Tibial nerve (tissue), 4 donors: ENCODE measurements around the gene TRIM69. TPM values are rescaled to one million over a fixed set of nuclear protein-coding genes. Genes with fewer than 3 reads are reported as not detected.

Experiments used
- DNase-seq, 2 donors: peaks; one replicate each; pipeline ENCODE4 v3.0.0-alpha.2; 2019; ENCODE audit warnings: low spot score in 2 of 2
- H3K27ac ChIP-seq, 4 donors: fragments of 200-600 bp; sonication (generic) in 3 of 4; one replicate each; pipeline ENCODE4 v1.5.1; 2017 to 2019; ENCODE audit warnings: mild to moderate bottlenecking in 1 of 4
- H3K27me3 ChIP-seq, 2 donors: fragments of 200-600 bp; sonication (generic) in 1 of 2; one replicate each; pipeline versions ENCODE4 v1.5.1 to v1.6.0; 2017 to 2019
- H3K36me3 ChIP-seq, 3 donors: fragments of 200-600 bp; sonication (generic); one replicate each; pipeline ENCODE4 v1.5.1; 2018 to 2019
- H3K4me1 ChIP-seq, 4 donors: fragments of 200-600 bp; sonication (generic) in 3 of 4; one replicate each; pipeline ENCODE4 v1.5.1; 2017 to 2019
- H3K4me3 ChIP-seq, 4 donors: fragments of 200-600 bp; sonication (generic) in 3 of 4; one replicate each; pipeline ENCODE4 v1.5.1; 2017 to 2019; ENCODE audit warnings: mild to moderate bottlenecking in 1 of 4, moderate library complexity in 1 of 4
- H3K9me3 ChIP-seq, 4 donors: fragments of 200-600 bp; sonication (generic) in 3 of 4; one replicate each; pipeline ENCODE4 v1.5.1; 2017 to 2019
- CTCF ChIP-seq, 5 experiments: fragments of 200-600 bp in 3 of 5; fragments of 450-650 bp in 2 of 5; sonication (generic) in 3 of 5; IDR thresholded peaks; one replicate each; pipeline ENCODE4 v1.5.1; 2016 to 2019; ENCODE audit warnings: antibody characterized with exemption in 5 of 5, mild to moderate bottlenecking in 3 of 5, moderate library complexity in 2 of 5
- EP300 ChIP-seq, 2 donors: sonication (generic); formaldehyde crosslinking; IDR thresholded peaks; one replicate each; pipeline ENCODE4 v1.6.1; 2017; ENCODE audit warnings: antibody characterized with exemption in 2 of 2, mild to moderate bottlenecking in 1 of 2
- POLR2A ChIP-seq, 2 donors: fragments of 450-650 bp; IDR thresholded peaks; one replicate each; pipeline ENCODE4 v1.6.1; 2017; ENCODE audit warnings: antibody characterized with exemption in 2 of 2, mild to moderate bottlenecking in 2 of 2, moderate library complexity in 2 of 2
- WGBS, 2 donors: methylation state at CpG; one replicate each; pipeline ENCODE4 v1.1.5; 2018; 5-methylcytosine and 5-hydroxymethylcytosine counted together
- total RNA-seq, 4 donors: library from RNA; depleted of rRNA; stranded (reverse); fragments of >200 nt; gene quantifications; one replicate each; pipeline ENCODE4 v1.1.0, GENCODE V29; 2016

Gene TRIM69
- total RNA-seq, 4 donors from 2014 or later, result 11.7 to 27.1 (median 19.3) TPM

- peak overlapping the region in 1 of 4 donors; percentile 27 for H3K27ac ChIP-seq
- H3K36me3 ChIP-seq, result no peaks in the 10 kb centered on the region
- no peak for DNase-seq
- no peaks in the 10 kb centered on the region for H3K27me3 ChIP-seq
- peaks cover 0 to 12% (median 8%) of the 10 kb centered on the region in 4 donors for H3K4me1 ChIP-seq
- TF ChIP-seq CTCF (IDR thresholded peaks at IDR 0.05), result no peak
- no peak for TF ChIP-seq EP300 (IDR thresholded peaks at IDR 0.05)
- no peak for TF ChIP-seq POLR2A (IDR thresholded peaks at IDR 0.05)
- 78 to 95% methylated on average over 2 of the region's 2 CpGs for WGBS, 2 donors
- H3K9me3 ChIP-seq, result peaks cover 0 to 9% (median 0%) of the 10 kb centered on the region in 4 donors
- no peak overlapping the region for H3K4me3 ChIP-seq
Observed at GRCh38 chr15:44706946-44707636, 29.2 kb upstream of the TRIM69 start.

GRCh38 chr15:44710236-44711095 is 25.9 kb upstream of the TRIM69 start:
- DNase-seq, result peak in 1 of 2 donors; percentile 48
- Histone ChIP-seq H3K4me3 (peak overlapping the region; percentile 81 to 99 (median 90)), H3K36me3 (peaks cover 0 to under 1% (median 0%) of the 10 kb centered on the region in 3 donors), H3K9me3 (no peaks in the 10 kb centered on the region), H3K27me3 (no peaks in the 10 kb centered on the region), H3K27ac (peak overlapping the region; percentile 98 to 100 (median 100)), H3K4me1 (peaks cover 0 to 38% (median 26%) of the 10 kb centered on the region in 4 donors)
- WGBS, 2 donors, result 29 to 30% methylated on average over 11 of the region's 11 CpGs
- TF ChIP-seq EP300 (IDR thresholded peaks at IDR 0.05), result peak in 1 of 2 donors; percentile 54
- TF ChIP-seq CTCF (IDR thresholded peaks at IDR 0.05), result peak in 3 of 5 experiments; percentile 19 to 31 (median 31)
- TF ChIP-seq POLR2A (IDR thresholded peaks at IDR 0.05), result no peak

- H3K27me3 ChIP-seq, result no peaks in the 10 kb centered on the region
- TF ChIP-seq POLR2A (IDR thresholded peaks at IDR 0.05), result peak; percentile 98 to 100
- peak in 2 of 5 experiments; percentile 31 to 44 for TF ChIP-seq CTCF (IDR thresholded peaks at IDR 0.05)
- peak; percentile 88 to 100 for TF ChIP-seq EP300 (IDR thresholded peaks at IDR 0.05)
- peaks cover 0 to 43% (median 30%) of the 10 kb centered on the region in 4 donors for H3K4me1 ChIP-seq
- H3K4me3 ChIP-seq, result peak within 1 kb of the TSS; percentile 81 to 99 (median 90)
- WGBS, 2 donors, result 0 to 1% methylated on average over 37 of the region's 37 CpGs
- no peaks in the 10 kb centered on the region for H3K9me3 ChIP-seq
- H3K27ac ChIP-seq, result peak within 1 kb of the TSS; percentile 98 to 100 (median 100)
- DNase-seq, result peak; percentile 99
- H3K36me3 ChIP-seq, result peaks cover 0 to 8% (median under 1%) of the 10 kb centered on the region in 3 donors
Observed at GRCh38 chr15:44711096-44711742, 25.1 kb upstream of the TRIM69 start, which contains the start of the genes B2M and PATL2. Gene B2M, plus strand, starts transcription at chr15:44711517. Its CDS starts 30 bp downstream, at chr15:44711547. Gene PATL2, minus strand, starts transcription at chr15:44711323. Its CDS starts 34,833 bp downstream, at chr15:44676490.

GRCh38 chr15:44711743-44712345 is 24.5 kb upstream of the TRIM69 start:
- WGBS, 2 donors, result 1% methylated on average over 31 to 44 of the region's 46 CpGs
- Histone ChIP-seq H3K27ac (peak overlapping the region; percentile 98 to 100 (median 100)), H3K4me1 (peaks cover 0 to 44% (median 32%) of the 10 kb centered on the region in 4 donors), H3K4me3 (peak overlapping the region; percentile 81 to 99 (median 90)), H3K9me3 (no peaks in the 10 kb centered on the region), H3K27me3 (no peaks in the 10 kb centered on the region), H3K36me3 (peaks cover 0 to 14% (median 6%) of the 10 kb centered on the region in 3 donors)
- peak; percentile 21 to 38 for DNase-seq
- TF ChIP-seq POLR2A (IDR thresholded peaks at IDR 0.05) (no peak), CTCF (IDR thresholded peaks at IDR 0.05) (peak in 1 of 5 experiments; percentile 6)
